H1 (cell line): Measurements from ENCODE around the gene CERS1. TPM values are rescaled to one million over a fixed set of nuclear protein-coding genes. Genes with fewer than 3 reads are reported as not detected.

Experiments
- CTCF ChIP-seq, 3 experiments: IDR thresholded peaks; 1 replicate in 2 of 3; 2 replicates in 1 of 3; pipeline versions ENCODE4 v1.5.1 to v1.6.1; 2011; ENCODE audit warnings: low read length in 3 of 3, mild to moderate bottlenecking in 3 of 3, inconsistent platforms in 2 of 3, low read depth in 1 of 3, moderate library complexity in 1 of 3; ENCODE audit not compliant: insufficient read depth in 1 of 3; ENCODE audit errors: control extremely low read depth in 1 of 3
- GABPA ChIP-seq: IDR thresholded peaks from 2 replicates; pipeline ENCODE4 v1.6.1; 2011; ENCODE audit warnings: mild to moderate bottlenecking, low read length, moderate library complexity, borderline replicate concordance; ENCODE audit not compliant: insufficient read depth
- polyA plus RNA-seq, 7 experiments: library from polyadenylated mRNA; depleted of rRNA in 3 of 7; stranded (reverse) in 5 of 7; unstranded in 2 of 7; fragments of >200 nt in 5 of 7; fragments of 200-250 nt in 2 of 7; gene quantifications; 1 replicate in 5 of 7; 2 replicates in 1 of 7; 4 replicates in 1 of 7; pipeline versions ENCODE4 v1.2.1 to v1.2.3, GENCODE V29; 2011 to 2013; ENCODE audit warnings: missing spikeins in 2 of 7, mixed read lengths in 2 of 7
- total RNA-seq: library from RNA; stranded (reverse); fragmentation: NEBNext Ultra II Directional; extraction: Animal tissue kit (Norgen Biotek cat#: 25700); gene quantifications from 2 replicates; pipeline ENCODE4 v1.2.1, GENCODE V29; 2021

Gene CERS1
- total and polyA plus RNA-seq, 2 of the 8 experiments (the other 6 are each of a cell fraction or from before 2014, with no cell fraction given) = 18.6 to 51.0 TPM

- TF ChIP-seq GABPA = 0 out of 2 replicates have a peak, but pooled peaks have one; percentile 18
- 0 out of 4 replicates have a peak, but pooled peaks of 1 of the 3 experiments have one; percentile 10 for TF ChIP-seq CTCF (IDR thresholded peaks at IDR 0.05; ENCODE audit: control extremely low read depth in 1 of 3, insufficient read depth in 1 of 3, low read depth in 1 of 3, low read length in 3 of 3)
Measured at GRCh38 chr19:18831524-18832305, 64.2 kb downstream of the CERS1 start, which contains the start of gene UPF1 (continued).
